ENCODE measurements around the gene CDC42BPB.

The CDC42BPB gene

DNA sequence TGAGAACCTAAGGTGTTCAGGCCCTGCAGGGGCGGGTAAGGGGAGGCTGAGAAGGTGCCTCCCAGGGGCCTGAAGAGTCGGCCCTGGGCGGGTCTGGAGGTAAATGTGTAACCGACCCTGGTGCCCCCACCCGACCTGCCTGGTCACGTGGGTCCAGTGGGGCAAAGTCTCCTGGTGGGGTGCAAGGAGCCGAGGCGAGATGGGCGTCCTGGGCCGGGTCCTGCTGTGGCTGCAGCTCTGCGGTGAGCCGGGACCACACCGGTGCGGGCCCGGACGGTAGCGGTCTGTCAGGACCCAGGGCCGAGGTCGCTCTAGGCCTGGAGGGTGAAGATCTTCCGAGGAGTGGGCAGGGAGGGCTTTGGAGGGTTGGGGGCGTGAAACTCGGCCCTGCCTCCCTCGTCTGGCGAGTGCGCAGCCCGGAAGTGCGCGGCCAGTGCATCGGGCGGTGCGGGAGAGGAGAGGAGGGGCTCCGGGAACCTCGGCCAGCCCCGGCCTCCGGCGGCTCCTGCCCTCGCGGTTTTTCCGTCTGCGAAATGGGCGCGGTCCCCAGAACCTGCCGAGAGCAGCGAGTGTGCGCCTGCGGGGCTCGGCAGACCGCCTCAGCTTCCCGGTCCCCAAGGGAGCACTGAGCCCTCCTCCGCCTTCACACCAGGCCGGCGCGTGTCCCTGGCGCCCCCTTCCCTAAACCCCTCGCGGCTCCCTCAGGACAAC is 134.7 kb downstream of the CDC42BPB start, which contains the start of gene AMN:
Gene AMN (plus strand): TSS at position 174 of the 711 bp plus-strand sequence. CDS start 26 bp downstream, at position 200.
- Histone ChIP-seq H3K9me3 (ENCODE audit: control insufficient read depth, insufficient read depth, low read depth, low read length) (no peaks in the 10 kb centered on the region), H3K9ac (ENCODE audit: low read length) (no peak within 1 kb of the TSS), H3K27me3 (ENCODE audit: control insufficient read depth, insufficient read depth, low read length) (peaks cover 76% of the 10 kb centered on the region), H3K4me1 (ENCODE audit: control insufficient read depth, insufficient read depth, low read length) (peaks cover 21% of the 10 kb centered on the region), H3K27ac (ENCODE audit: low read depth, low read length) (no peak within 1 kb of the TSS), H3K4me3 (ENCODE audit: low read depth, low read length) (peak within 1 kb of the TSS; percentile 65), H3K36me3 (ENCODE audit: control insufficient read depth, insufficient read depth, low read length) (no peaks in the 10 kb centered on the region)

DNA sequence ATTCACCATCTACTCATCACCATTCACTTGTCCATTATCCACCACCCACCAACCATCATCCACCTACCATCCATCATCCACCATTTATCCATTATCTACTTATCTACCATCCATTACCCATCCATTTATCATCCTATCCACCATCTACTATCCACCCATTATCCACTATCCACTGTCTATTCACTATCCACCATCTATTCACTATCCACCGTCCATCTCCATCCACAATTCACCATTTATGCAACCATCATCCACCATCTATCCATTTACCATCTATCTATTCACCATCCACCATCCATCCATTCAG is 136.4 kb downstream of the CDC42BPB start:
- Histone ChIP-seq H3K4me3 (ENCODE audit: low read depth, low read length) (no peak overlapping the region), H3K9ac (ENCODE audit: low read length) (no peak overlapping the region), H3K27ac (ENCODE audit: low read depth, low read length) (no peak overlapping the region), H3K4me1 (ENCODE audit: control insufficient read depth, insufficient read depth, low read length) (peaks cover 13% of the 10 kb centered on the region), H3K36me3 (ENCODE audit: control insufficient read depth, insufficient read depth, low read length) (no peaks in the 10 kb centered on the region), H3K27me3 (ENCODE audit: control insufficient read depth, insufficient read depth, low read length) (peaks cover 59% of the 10 kb centered on the region), H3K9me3 (ENCODE audit: control insufficient read depth, insufficient read depth, low read depth, low read length) (no peaks in the 10 kb centered on the region)

- H3K9ac ChIP-seq (ENCODE audit: low read length), result no peak overlapping the region
- peaks cover 10% of the 10 kb centered on the region; the same call in 1 of the 2 replicates for H3K4me1 ChIP-seq (ENCODE audit: control insufficient read depth, insufficient read depth, low read length)
- no peak overlapping the region for H3K27ac ChIP-seq (ENCODE audit: low read depth, low read length)
- no peaks in the 10 kb centered on the region for H3K9me3 ChIP-seq (ENCODE audit: control insufficient read depth, insufficient read depth, low read depth, low read length)
- no peak overlapping the region for H3K4me3 ChIP-seq (ENCODE audit: low read depth, low read length)
- H3K27me3 ChIP-seq (ENCODE audit: control insufficient read depth, insufficient read depth, low read length), result peaks cover 54% of the 10 kb centered on the region
- H3K36me3 ChIP-seq (ENCODE audit: control insufficient read depth, insufficient read depth, low read length), result no peaks in the 10 kb centered on the region
Observed at GRCh38 chr14:102920273-102920997, 136.9 kb downstream of the CDC42BPB start.

DNA sequence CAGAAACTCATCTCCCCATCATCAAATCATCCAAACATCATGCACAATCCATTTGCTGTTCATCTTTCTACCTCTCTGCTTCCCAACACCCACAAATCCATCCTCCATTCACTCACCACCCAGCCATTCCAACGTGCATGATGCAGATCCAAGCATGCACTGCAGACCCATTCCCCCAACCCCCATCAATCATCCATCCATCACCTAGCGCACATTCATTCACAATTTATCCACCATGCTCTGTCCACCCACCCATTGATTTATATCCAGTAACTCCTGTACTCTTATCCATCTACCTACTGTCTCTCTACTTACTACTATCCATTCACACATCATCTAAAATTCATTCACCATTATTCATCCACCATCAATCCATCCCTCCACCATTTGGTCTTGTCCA is 138.9 kb downstream of the CDC42BPB start:
- Histone ChIP-seq H3K27ac (ENCODE audit: low read depth, low read length) (no peak overlapping the region), H3K9me3 (ENCODE audit: control insufficient read depth, insufficient read depth, low read depth, low read length) (no peaks in the 10 kb centered on the region), H3K9ac (ENCODE audit: low read length) (no peak overlapping the region), H3K4me1 (ENCODE audit: control insufficient read depth, insufficient read depth, low read length) (no peaks in the 10 kb centered on the region; the same call in 1 of the 2 replicates), H3K36me3 (ENCODE audit: control insufficient read depth, insufficient read depth, low read length) (no peaks in the 10 kb centered on the region), H3K27me3 (ENCODE audit: control insufficient read depth, insufficient read depth, low read length) (peaks cover 34% of the 10 kb centered on the region), H3K4me3 (ENCODE audit: low read depth, low read length) (no peak overlapping the region)

DNA sequence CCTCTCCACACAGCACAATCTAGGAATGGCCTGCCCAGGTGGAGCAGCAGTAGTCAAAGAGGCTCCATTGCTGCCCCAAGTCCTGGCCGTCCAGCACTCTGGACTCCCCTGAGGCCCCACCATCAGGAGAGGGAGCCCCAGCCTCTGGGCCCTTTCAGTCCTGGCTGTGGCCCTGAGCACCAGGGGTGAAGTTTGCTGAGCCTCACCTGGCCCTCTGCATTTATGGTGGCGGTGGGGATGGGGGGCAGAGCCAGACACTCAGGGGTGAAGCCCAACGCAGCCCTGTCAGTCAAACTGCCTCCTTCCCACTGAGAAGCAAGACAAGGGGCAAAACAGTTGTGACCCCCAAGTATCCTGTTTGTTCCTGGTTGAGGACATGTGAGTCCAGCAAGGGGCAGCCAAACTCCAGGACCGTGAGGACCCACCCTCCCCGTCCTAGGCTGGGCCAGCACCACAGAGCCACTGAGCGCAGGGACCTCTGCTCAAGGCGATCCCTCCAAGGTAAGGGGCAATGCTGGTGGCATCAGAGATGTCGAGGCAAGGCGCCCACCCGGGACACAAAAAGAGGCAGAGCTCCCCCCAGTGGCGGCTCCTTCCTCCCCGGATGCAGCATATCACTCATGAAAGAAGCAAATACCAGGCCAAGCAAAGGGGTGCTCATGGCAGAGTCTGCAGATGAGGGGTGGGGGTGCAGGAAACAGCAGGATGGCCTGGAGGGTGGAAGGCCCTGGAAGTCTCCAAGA is 139.7 kb downstream of the CDC42BPB start:
- peaks cover 26% of the 10 kb centered on the region for H3K27me3 ChIP-seq (ENCODE audit: control insufficient read depth, insufficient read depth, low read length)
- no peak overlapping the region for H3K27ac ChIP-seq (ENCODE audit: low read depth, low read length)
- no peaks in the 10 kb centered on the region for H3K36me3 ChIP-seq (ENCODE audit: control insufficient read depth, insufficient read depth, low read length)
- H3K9me3 ChIP-seq (ENCODE audit: control insufficient read depth, insufficient read depth, low read depth, low read length), result no peaks in the 10 kb centered on the region
- no peak overlapping the region for H3K4me3 ChIP-seq (ENCODE audit: low read depth, low read length)
- no peak overlapping the region for H3K9ac ChIP-seq (ENCODE audit: low read length)
- H3K4me1 ChIP-seq (ENCODE audit: control insufficient read depth, insufficient read depth, low read length), result no peaks in the 10 kb centered on the region; the same call in 1 of the 2 replicates

- no peak overlapping the region for H3K9ac ChIP-seq (ENCODE audit: low read length)
- H3K27ac ChIP-seq (ENCODE audit: low read depth, low read length), result no peak overlapping the region
- no peaks in the 10 kb centered on the region for H3K36me3 ChIP-seq (ENCODE audit: control insufficient read depth, insufficient read depth, low read length)
- no peaks in the 10 kb centered on the region for H3K9me3 ChIP-seq (ENCODE audit: control insufficient read depth, insufficient read depth, low read depth, low read length)
- H3K4me3 ChIP-seq (ENCODE audit: low read depth, low read length), result no peak overlapping the region
- peaks cover 20% of the 10 kb centered on the region for H3K27me3 ChIP-seq (ENCODE audit: control insufficient read depth, insufficient read depth, low read length)
- H3K4me1 ChIP-seq (ENCODE audit: control insufficient read depth, insufficient read depth, low read length), result no peaks in the 10 kb centered on the region; the same call in 1 of the 2 replicates
Observed at GRCh38 chr14:102917056-102917385, 140.3 kb downstream of the CDC42BPB start.

GRCh38 chr14:102916347-102917055 is 140.8 kb downstream of the CDC42BPB start:
- peaks cover 15% of the 10 kb centered on the region for H3K27me3 ChIP-seq (ENCODE audit: control insufficient read depth, insufficient read depth, low read length)
- no peak overlapping the region for H3K27ac ChIP-seq (ENCODE audit: low read depth, low read length)
- no peaks in the 10 kb centered on the region for H3K9me3 ChIP-seq (ENCODE audit: control insufficient read depth, insufficient read depth, low read depth, low read length)
- H3K4me1 ChIP-seq (ENCODE audit: control insufficient read depth, insufficient read depth, low read length), result no peaks in the 10 kb centered on the region; the same call in 1 of the 2 replicates
- H3K36me3 ChIP-seq (ENCODE audit: control insufficient read depth, insufficient read depth, low read length), result no peaks in the 10 kb centered on the region; the same call in 1 of the 2 replicates
- H3K4me3 ChIP-seq (ENCODE audit: low read depth, low read length), result no peak overlapping the region
- no peak overlapping the region for H3K9ac ChIP-seq (ENCODE audit: low read length)

GRCh38 chr14:102915292-102916110 is 141.8 kb downstream of the CDC42BPB start:
- Histone ChIP-seq H3K27ac (ENCODE audit: low read depth, low read length) (no peak overlapping the region), H3K36me3 (ENCODE audit: control insufficient read depth, insufficient read depth, low read length) (no peaks in the 10 kb centered on the region; the same call in 1 of the 2 replicates), H3K9me3 (ENCODE audit: control insufficient read depth, insufficient read depth, low read depth, low read length) (no peaks in the 10 kb centered on the region), H3K4me3 (ENCODE audit: low read depth, low read length) (no peak overlapping the region), H3K27me3 (ENCODE audit: control insufficient read depth, insufficient read depth, low read length) (peaks cover 5% of the 10 kb centered on the region; the same call in 1 of the 2 replicates), H3K9ac (ENCODE audit: low read length) (no peak overlapping the region), H3K4me1 (ENCODE audit: control insufficient read depth, insufficient read depth, low read length) (no peaks in the 10 kb centered on the region; the same call in 1 of the 2 replicates)

GRCh38 chr14:102914474-102915291 is 142.7 kb downstream of the CDC42BPB start:
- Histone ChIP-seq H3K27ac (ENCODE audit: low read depth, low read length) (no peak overlapping the region), H3K9ac (ENCODE audit: low read length) (no peak overlapping the region)

More at GRCh38 chr14:102914474-102915291, 142.7 kb downstream of the CDC42BPB start:
- Histone ChIP-seq H3K4me3 (ENCODE audit: low read depth, low read length) (no peak overlapping the region), H3K27me3 (ENCODE audit: control insufficient read depth, insufficient read depth, low read length) (no peaks in the 10 kb centered on the region), H3K36me3 (ENCODE audit: control insufficient read depth, insufficient read depth, low read length) (no peaks in the 10 kb centered on the region; the same call in 1 of the 2 replicates), H3K9me3 (ENCODE audit: control insufficient read depth, insufficient read depth, low read depth, low read length) (no peaks in the 10 kb centered on the region), H3K4me1 (ENCODE audit: control insufficient read depth, insufficient read depth, low read length) (no peaks in the 10 kb centered on the region; the same call in 1 of the 2 replicates)

Data from HUES6 (cell line).